Measurements from ENCODE around the gene CEP152. TPM values are rescaled to one million over a fixed set of nuclear protein-coding genes. Genes with fewer than 3 reads are reported as not detected.

CEP152 gene
- total RNA-seq, 8 experiments from 2014 or later = 1.4 to 30.2 (median 3.5) TPM

- in situ Hi-C loops (cut with MboI; ENCODE audit: low pct_unique_long_range_greater_than_20kb in 2 of 9, low sequenced_read_pairs in 9 of 9, unreplicated experiment in 9 of 9) = no loop called here
- H3K4me3 ChIP-seq = no peak overlapping the region
- no peak for ATAC-seq (replicated peaks in 6 of 8)
- WGBS, 10 experiments = 90 to 100% (median 95%) methylated on average over 1 to 2 of the region's 2 CpGs; no CpG with 5 or more reads in 1 of the 10 experiments
- H3K27ac ChIP-seq = no peak overlapping the region
- H3K4me1 ChIP-seq (replicated peaks in 1 of 2) = no peaks in the 10 kb centered on the region
Observed at GRCh38 chr15:48784756-48785155, 26.1 kb downstream of the CEP152 start.

GRCh38 chr15:48782911-48783310 lies 28.0 kb downstream of the CEP152 start:
- in situ Hi-C loops (cut with MboI; ENCODE audit: low pct_unique_long_range_greater_than_20kb in 2 of 9, low sequenced_read_pairs in 9 of 9, unreplicated experiment in 9 of 9) = no loop called here
- ATAC-seq (replicated peaks in 6 of 8) = no peak
- Histone ChIP-seq H3K4me3 (no peak overlapping the region), H3K27ac (no peak overlapping the region), H3K4me1 (replicated peaks in 1 of 2) (no peaks in the 10 kb centered on the region)
- 57 to 100% (median 97%) methylated on average over 1 to 2 of the region's 2 CpGs; no CpG with 5 or more reads in 2 of the 10 experiments for WGBS, 10 experiments

- H3K27ac ChIP-seq = no peak overlapping the region
- in situ Hi-C loops (cut with MboI; ENCODE audit: low pct_unique_long_range_greater_than_20kb in 2 of 9, low sequenced_read_pairs in 9 of 9, unreplicated experiment in 9 of 9) = no loop called here
- ATAC-seq (replicated peaks in 6 of 8) = no peak
- H3K4me3 ChIP-seq = no peak overlapping the region
- 83 to 100% (median 94%) methylated on average over 3 to 5 of the region's 5 CpGs; no CpG with 5 or more reads in 2 of the 10 experiments for WGBS, 10 experiments
- no peaks in the 10 kb centered on the region for H3K4me1 ChIP-seq (replicated peaks in 1 of 2)
Observed at GRCh38 chr15:48781481-48782081, 29.3 kb downstream of the CEP152 start.

- WGBS, 10 experiments = 18 to 100% (median 82%) methylated on average over 1 to 2 of the region's 2 CpGs; no CpG with 5 or more reads in 2 of the 10 experiments
Observed at GRCh38 chr15:48781017-48781416, 29.9 kb downstream of the CEP152 start.

GRCh38 chr15:48778331-48778730 lies 32.5 kb downstream of the CEP152 start:
- ATAC-seq (replicated peaks in 6 of 8) = no peak
- Histone ChIP-seq H3K27ac (no peak overlapping the region), H3K4me3 (no peak overlapping the region), H3K4me1 (replicated peaks in 1 of 2) (no peaks in the 10 kb centered on the region)
- WGBS, 10 experiments = 64 to 100% (median 93%) methylated on average over 1 to 9 of the region's 10 CpGs; no CpG with 5 or more reads in 2 of the 10 experiments
- in situ Hi-C loops (cut with MboI; ENCODE audit: low pct_unique_long_range_greater_than_20kb in 2 of 9, low sequenced_read_pairs in 9 of 9, unreplicated experiment in 9 of 9) = no loop called here

More at GRCh38 chr15:48781017-48781416, 29.9 kb downstream of the CEP152 start:
- H3K4me3 ChIP-seq = no peak overlapping the region
- in situ Hi-C loops (cut with MboI; ENCODE audit: low pct_unique_long_range_greater_than_20kb in 2 of 9, low sequenced_read_pairs in 9 of 9, unreplicated experiment in 9 of 9) = no loop called here
- H3K4me1 ChIP-seq (replicated peaks in 1 of 2) = no peaks in the 10 kb centered on the region
- no peak overlapping the region for H3K27ac ChIP-seq
- no peak for ATAC-seq (replicated peaks in 6 of 8)

GRCh38 chr15:48777645-48778330 lies 33.1 kb downstream of the CEP152 start:
- Histone ChIP-seq H3K27ac (no peak overlapping the region), H3K4me3 (no peak overlapping the region), H3K4me1 (replicated peaks in 1 of 2) (no peaks in the 10 kb centered on the region)
- in situ Hi-C loops (cut with MboI; ENCODE audit: low pct_unique_long_range_greater_than_20kb in 2 of 9, low sequenced_read_pairs in 9 of 9, unreplicated experiment in 9 of 9) = no loop called here
- WGBS, 10 experiments = 0 to 100% (median 75%) methylated on average over 1 of the region's 1 CpG; no CpG with 5 or more reads in 3 of the 10 experiments
- ATAC-seq (replicated peaks in 6 of 8) = peak in 3 of 8 experiments; percentile 73 to 89 (median 84)

- Histone ChIP-seq H3K4me3 (no peak overlapping the region), H3K4me1 (replicated peaks in 1 of 2) (no peaks in the 10 kb centered on the region), H3K27ac (no peak overlapping the region)
- no peak for ATAC-seq (replicated peaks in 6 of 8)
- in situ Hi-C loops (cut with MboI; ENCODE audit: low pct_unique_long_range_greater_than_20kb in 2 of 9, low sequenced_read_pairs in 9 of 9, unreplicated experiment in 9 of 9) = no loop called here
- WGBS, 10 experiments = 27 to 100% (median 83%) methylated on average over 2 of the region's 2 CpGs; no CpG with 5 or more reads in 1 of the 10 experiments
Observed at GRCh38 chr15:48775546-48775945, 35.3 kb downstream of the CEP152 start.

- no peak overlapping the region for H3K4me3 ChIP-seq
- 40 to 100% (median 91%) methylated on average over 1 of the region's 1 CpG; no CpG with 5 or more reads in 3 of the 10 experiments for WGBS, 10 experiments
- ATAC-seq (replicated peaks in 6 of 8) = no peak
- no peak overlapping the region for H3K27ac ChIP-seq
- no peaks in the 10 kb centered on the region for H3K4me1 ChIP-seq (replicated peaks in 1 of 2)
- in situ Hi-C loops (cut with MboI; ENCODE audit: low pct_unique_long_range_greater_than_20kb in 2 of 9, low sequenced_read_pairs in 9 of 9, unreplicated experiment in 9 of 9) = no loop called here
Observed at GRCh38 chr15:48774484-48774883, 36.4 kb downstream of the CEP152 start.

- Histone ChIP-seq H3K4me1 (replicated peaks in 1 of 2) (no peaks in the 10 kb centered on the region), H3K4me3 (no peak overlapping the region), H3K27ac (no peak overlapping the region)
- in situ Hi-C loops (cut with MboI; ENCODE audit: low pct_unique_long_range_greater_than_20kb in 2 of 9, low sequenced_read_pairs in 9 of 9, unreplicated experiment in 9 of 9) = no loop called here
- peak in 1 of 8 experiments; percentile 31 for ATAC-seq (replicated peaks in 6 of 8)
- WGBS, 10 experiments = 86 to 100% (median 96%) methylated on average over 1 to 4 of the region's 4 CpGs
Observed at GRCh38 chr15:48766196-48766595, 44.7 kb downstream of the CEP152 start.

- in situ Hi-C loops (cut with MboI; ENCODE audit: low pct_unique_long_range_greater_than_20kb in 2 of 9, low sequenced_read_pairs in 9 of 9, unreplicated experiment in 9 of 9) = no loop called here
- Histone ChIP-seq H3K4me3 (no peak overlapping the region), H3K27ac (no peak overlapping the region), H3K4me1 (replicated peaks in 1 of 2) (no peaks in the 10 kb centered on the region)
- no peak for ATAC-seq (replicated peaks in 6 of 8)
- 59 to 100% (median 95%) methylated on average over 3 to 4 of the region's 4 CpGs for WGBS, 10 experiments
Observed at GRCh38 chr15:48765022-48765421, 45.8 kb downstream of the CEP152 start.

- H3K4me1 ChIP-seq (replicated peaks in 1 of 2) = no peaks in the 10 kb centered on the region
- in situ Hi-C loops (cut with MboI; ENCODE audit: low pct_unique_long_range_greater_than_20kb in 2 of 9, low sequenced_read_pairs in 9 of 9, unreplicated experiment in 9 of 9) = no loop called here
- H3K27ac ChIP-seq = no peak overlapping the region
- whole genome bisulfite sequencing, 10 experiments = 81 to 100% (median 93%) methylated on average over 1 to 2 of the region's 2 CpGs
- H3K4me3 ChIP-seq = no peak overlapping the region
- no peak for ATAC-seq (replicated peaks in 6 of 8)
Observed at GRCh38 chr15:48761393-48762158, 49.3 kb downstream of the CEP152 start.

- in situ Hi-C loops (cut with MboI; ENCODE audit: low pct_unique_long_range_greater_than_20kb in 2 of 9, low sequenced_read_pairs in 9 of 9, unreplicated experiment in 9 of 9) = no loop called here
- no peak for ATAC-seq (replicated peaks in 6 of 8)
- H3K27ac ChIP-seq = no peak overlapping the region
- 20 to 100% (median 89%) methylated on average over 1 of the region's 1 CpG; no CpG with 5 or more reads in 5 of the 10 experiments for WGBS, 10 experiments
- no peaks in the 10 kb centered on the region for H3K4me1 ChIP-seq (replicated peaks in 1 of 2)
- H3K4me3 ChIP-seq = no peak overlapping the region
Observed at GRCh38 chr15:48759921-48760320, 50.9 kb downstream of the CEP152 start.

- no peak for ATAC-seq (replicated peaks in 6 of 8)
- Histone ChIP-seq H3K4me1 (replicated peaks in 1 of 2) (no peaks in the 10 kb centered on the region), H3K4me3 (no peak overlapping the region), H3K27ac (no peak overlapping the region)
- in situ Hi-C loops (cut with MboI; ENCODE audit: low pct_unique_long_range_greater_than_20kb in 2 of 9, low sequenced_read_pairs in 9 of 9, unreplicated experiment in 9 of 9) = no loop called here
- WGBS, 10 experiments = 60 to 100% (median 89%) methylated on average over 1 of the region's 1 CpG; no CpG with 5 or more reads in 3 of the 10 experiments
Observed at GRCh38 chr15:48757661-48758060, 53.2 kb downstream of the CEP152 start.

All from motor neuron (in vitro differentiated cells).